Large intestine (tissue), 3 donors: Measurements from ENCODE around the gene LSM6. TPM values are rescaled to one million over a fixed set of nuclear protein-coding genes. Genes with fewer than 3 reads are reported as not detected.

Experiments
- DNase-seq, 2 donors: peaks; one replicate each; pipeline versions ENCODE4 v3.0.0 to v3.0.0-alpha.2; 2013
- H3K27ac ChIP-seq: one replicate; pipeline ENCODE4 v1.5.1; 2013; ENCODE audit warnings: low read length
- H3K27me3 ChIP-seq: 2 replicates; pipeline ENCODE4 v1.6.1; 2013; ENCODE audit warnings: low read length; ENCODE audit not compliant: control insufficient read depth, insufficient read depth
- H3K36me3 ChIP-seq: 2 replicates; pipeline ENCODE4 v1.6.1; 2013; ENCODE audit warnings: low read length; ENCODE audit not compliant: control insufficient read depth, insufficient read depth
- H3K4me1 ChIP-seq: one replicate; pipeline ENCODE4 v1.6.1; 2013; ENCODE audit warnings: low read length; ENCODE audit not compliant: control insufficient read depth, insufficient read depth
- H3K4me3 ChIP-seq: one replicate; pipeline ENCODE4 v1.5.1; 2013; ENCODE audit warnings: low read length
- H3K9me3 ChIP-seq: one replicate; pipeline ENCODE4 v1.6.1; 2013; ENCODE audit warnings: mild to moderate bottlenecking, low read depth, low read length, moderate library complexity; ENCODE audit not compliant: control insufficient read depth
- WGBS: methylation state at CpG from one replicate; pipeline ENCODE4 v1.1.5; 2013; ENCODE audit warnings: low lambda C conversion rate; ENCODE audit not compliant: insufficient coverage; 5-methylcytosine and 5-hydroxymethylcytosine counted together
- polyA plus RNA-seq: library from polyadenylated mRNA; unstranded; fragments of 120-200 nt; gene quantifications from one replicate; pipeline ENCODE4 v1.2.1, GENCODE V29; 2013

Gene LSM6
- polyA plus RNA-seq, 1 donor: 76.4 TPM

- Histone ChIP-seq H3K4me1 (no peaks in the 10 kb centered on the region), H3K36me3 (peaks cover 29% of the 10 kb centered on the region), H3K27me3 (no peaks in the 10 kb centered on the region), H3K4me3 (no peak overlapping the region), H3K27ac (no peak overlapping the region), H3K9me3 (no peaks in the 10 kb centered on the region)
- DNase-seq: no peak
- WGBS: 100% methylated on average over 3 of the region's 3 CpGs
Measured at GRCh38 chr4:146182443-146182842, 6.9 kb downstream of the LSM6 start.

DNA sequence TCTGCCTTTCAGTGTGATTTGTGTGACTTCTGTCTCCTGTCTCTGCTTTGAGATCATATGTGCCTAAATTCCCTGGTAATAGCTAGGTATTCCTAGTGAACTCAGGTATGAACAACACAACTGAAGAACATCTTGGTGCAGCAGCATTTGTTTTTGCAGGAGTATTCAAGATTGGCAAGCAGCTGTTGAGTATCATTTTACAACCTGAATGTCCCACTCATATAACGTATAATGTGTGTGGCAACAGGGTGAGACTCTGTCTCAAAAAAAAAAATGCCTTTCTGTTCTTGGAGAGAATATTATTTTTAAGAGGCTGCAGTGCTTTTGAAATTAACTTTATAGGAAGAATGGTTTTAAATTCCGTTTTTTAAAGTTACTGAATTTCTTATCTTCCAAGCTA is 7.7 kb downstream of the LSM6 start:
- Histone ChIP-seq H3K36me3 (peaks cover 34% of the 10 kb centered on the region), H3K27me3 (no peaks in the 10 kb centered on the region), H3K4me1 (no peaks in the 10 kb centered on the region), H3K4me3 (no peak overlapping the region), H3K9me3 (no peaks in the 10 kb centered on the region), H3K27ac (no peak overlapping the region)
- 100% methylated on average over 1 of the region's 2 CpGs for WGBS
- DNase-seq: no peak

DNA sequence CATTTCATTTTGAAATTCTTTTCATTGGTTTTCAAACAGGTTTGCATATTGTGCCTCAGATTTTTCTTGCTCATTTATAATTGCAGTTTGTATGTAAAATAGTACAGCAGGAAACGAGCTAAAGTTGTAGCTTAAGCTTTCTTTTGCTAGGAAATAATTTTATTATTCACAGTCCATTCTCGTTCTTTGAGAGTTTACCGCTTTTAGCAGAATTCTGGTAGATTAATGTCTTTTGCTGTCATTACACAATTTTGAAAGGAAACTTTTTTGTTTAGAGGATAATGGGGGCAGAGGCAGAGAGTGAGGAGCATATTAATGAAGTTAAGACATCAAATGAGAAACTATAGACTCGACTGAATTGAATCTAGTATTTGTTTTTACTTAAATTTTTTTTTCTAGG is 10.5 kb downstream of the LSM6 start:
- DNase-seq: no peak
- H3K27me3 ChIP-seq: no peaks in the 10 kb centered on the region
- H3K9me3 ChIP-seq: no peaks in the 10 kb centered on the region
- peaks cover 46% of the 10 kb centered on the region for H3K36me3 ChIP-seq
- no peaks in the 10 kb centered on the region for H3K4me1 ChIP-seq
- WGBS: 94% methylated on average over 3 of the region's 4 CpGs
- H3K27ac ChIP-seq: no peak overlapping the region
- H3K4me3 ChIP-seq: no peak overlapping the region

DNA sequence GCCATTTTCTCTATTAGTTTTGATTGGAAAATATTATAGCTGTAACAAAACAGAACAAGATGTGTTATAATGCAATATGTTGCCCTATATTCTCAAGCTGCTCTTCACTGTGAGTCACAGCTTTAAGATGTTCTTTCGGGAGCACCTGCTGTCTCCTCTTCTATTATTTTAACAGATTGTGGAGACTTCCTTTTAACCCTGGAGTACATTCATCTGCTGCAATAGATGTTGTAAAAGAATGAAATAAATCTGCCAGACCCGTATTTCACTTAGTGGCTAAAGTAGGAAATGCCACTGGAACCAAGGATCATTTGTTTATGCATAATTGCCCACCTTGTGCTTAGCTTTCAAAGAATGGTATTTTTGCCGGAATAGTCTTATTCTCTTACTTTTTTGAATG is 11.1 kb downstream of the LSM6 start:
- H3K36me3 ChIP-seq: peaks cover 47% of the 10 kb centered on the region

DNA sequence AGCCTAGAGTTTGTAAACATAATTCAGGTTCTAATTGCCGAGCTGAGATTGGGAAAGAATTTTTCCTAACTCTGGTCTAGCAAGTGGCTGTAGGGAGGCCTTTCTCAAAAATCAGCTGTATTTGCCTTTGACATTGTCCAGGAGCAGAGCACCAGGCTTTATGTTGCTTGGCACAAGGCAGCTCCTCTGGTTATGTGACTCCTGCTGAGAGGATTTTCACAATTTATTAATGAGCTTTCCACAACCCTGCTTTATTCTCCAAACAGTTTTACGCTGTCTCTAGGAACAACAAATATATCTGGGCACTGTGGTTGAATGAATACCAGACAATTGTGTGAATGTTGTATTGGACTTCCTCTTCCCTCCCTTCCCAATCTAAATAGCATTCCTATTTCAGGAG is 14.9 kb downstream of the LSM6 start:
- Histone ChIP-seq H3K27ac (no peak overlapping the region), H3K9me3 (no peaks in the 10 kb centered on the region), H3K27me3 (no peaks in the 10 kb centered on the region), H3K36me3 (peaks cover 33% of the 10 kb centered on the region), H3K4me3 (no peak overlapping the region), H3K4me1 (peaks cover 12% of the 10 kb centered on the region)
- no peak for DNase-seq
- no CpG with 5 or more reads among the region's 2 CpGs for WGBS

More for the DNA sequence above, 11.1 kb downstream of the LSM6 start:
- no peaks in the 10 kb centered on the region for H3K9me3 ChIP-seq
- H3K4me1 ChIP-seq: peaks cover 4% of the 10 kb centered on the region
- H3K4me3 ChIP-seq: no peak overlapping the region
- H3K27ac ChIP-seq: no peak overlapping the region
- DNase-seq: no peak
- H3K27me3 ChIP-seq: no peaks in the 10 kb centered on the region
- WGBS: 73% methylated on average over 2 of the region's 3 CpGs

DNA sequence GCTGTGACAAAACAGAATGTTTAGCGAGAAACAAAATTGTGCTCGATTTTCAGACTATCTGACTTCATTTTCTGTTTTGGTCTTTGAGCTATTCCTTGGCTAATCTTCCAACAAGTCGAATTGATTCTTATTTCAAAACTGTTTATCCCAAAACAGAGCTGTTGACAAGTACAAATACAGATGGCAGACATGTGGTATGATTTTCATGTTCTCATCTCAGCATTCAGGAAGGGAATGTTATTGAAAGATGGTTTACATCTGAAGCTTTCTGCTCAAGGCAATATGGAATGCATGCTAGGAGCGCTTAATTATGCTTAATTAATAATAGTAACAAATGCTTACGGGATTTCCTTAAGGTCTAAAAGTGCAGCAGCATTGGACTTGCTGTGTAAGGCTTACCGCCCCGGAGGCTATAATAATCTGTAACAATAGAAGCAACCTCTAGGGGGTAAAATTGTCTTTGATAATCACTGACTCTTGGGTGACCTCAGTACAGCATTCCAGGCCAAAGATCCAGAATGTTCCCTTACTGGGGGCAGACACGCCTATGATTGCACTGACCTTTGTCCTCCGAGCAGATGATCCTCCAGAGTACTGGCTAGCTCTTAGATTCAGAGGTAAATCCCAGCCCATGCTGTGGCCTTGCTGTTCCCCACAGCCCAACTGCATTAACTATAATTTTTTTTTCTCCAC is 16.4 kb downstream of the LSM6 start:
- no peaks in the 10 kb centered on the region for H3K27me3 ChIP-seq
- WGBS: no CpG with 5 or more reads among the region's 9 CpGs
- no peak overlapping the region for H3K4me3 ChIP-seq
- peaks cover 24% of the 10 kb centered on the region for H3K36me3 ChIP-seq
- peaks cover 12% of the 10 kb centered on the region for H3K4me1 ChIP-seq
- peak; percentile 87 to 92 for DNase-seq
- H3K27ac ChIP-seq: peak overlapping the region; percentile 12
- H3K9me3 ChIP-seq: no peaks in the 10 kb centered on the region

DNA sequence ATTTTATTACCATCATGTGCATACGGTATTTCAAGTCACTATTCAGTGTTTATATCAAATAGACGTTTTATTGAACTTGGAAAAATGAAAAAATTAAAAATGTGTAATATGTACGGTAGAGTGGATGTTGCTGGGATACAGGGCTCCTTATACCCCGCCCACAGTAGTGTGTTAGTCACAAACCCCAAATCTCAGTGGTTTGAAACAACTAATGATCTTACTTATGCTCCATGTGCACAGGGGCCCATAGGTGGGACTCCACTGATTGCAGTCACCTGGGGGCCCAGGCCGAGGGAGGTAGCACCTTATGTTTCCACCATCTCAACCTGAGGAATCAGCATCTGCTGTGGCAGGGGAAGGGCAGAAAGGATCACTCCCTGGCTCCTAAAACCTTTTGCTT is 18.1 kb downstream of the LSM6 start:
- no peak for DNase-seq
- no CpG with 5 or more reads among the region's 5 CpGs for WGBS
- no peaks in the 10 kb centered on the region for H3K27me3 ChIP-seq
- H3K27ac ChIP-seq: no peak overlapping the region
- H3K36me3 ChIP-seq: peaks cover 12% of the 10 kb centered on the region
- H3K4me1 ChIP-seq: peaks cover 12% of the 10 kb centered on the region
- H3K9me3 ChIP-seq: no peaks in the 10 kb centered on the region
- no peak overlapping the region for H3K4me3 ChIP-seq

GRCh38 chr4:146194212-146194611 is 18.7 kb downstream of the LSM6 start:
- DNase-seq: no peak
- peaks cover 12% of the 10 kb centered on the region for H3K36me3 ChIP-seq
- no peaks in the 10 kb centered on the region for H3K9me3 ChIP-seq
- no peaks in the 10 kb centered on the region for H3K27me3 ChIP-seq
- no peak overlapping the region for H3K27ac ChIP-seq
- no peak overlapping the region for H3K4me3 ChIP-seq
- H3K4me1 ChIP-seq: peaks cover 12% of the 10 kb centered on the region

DNA sequence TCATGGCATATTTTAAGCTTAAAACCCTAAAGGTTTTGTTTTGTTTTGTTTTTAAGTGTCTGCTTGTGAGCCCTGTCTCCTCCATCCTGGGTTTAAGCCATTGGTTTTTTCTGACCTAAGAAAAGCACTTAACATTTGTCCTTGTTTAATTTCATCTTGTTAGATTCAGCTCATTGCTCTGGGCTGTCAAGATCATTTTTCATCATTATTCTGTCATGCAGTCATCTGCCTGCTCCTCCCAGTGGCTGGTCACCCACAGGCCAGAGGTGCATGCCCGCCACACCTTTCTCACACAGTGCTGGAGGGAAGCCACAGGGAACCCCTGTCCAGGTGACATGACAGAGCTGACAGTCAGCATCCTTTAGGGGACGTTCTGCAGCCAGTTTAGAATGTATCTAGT is 27.1 kb downstream of the LSM6 start:
- Histone ChIP-seq H3K4me1 (no peaks in the 10 kb centered on the region), H3K9me3 (no peaks in the 10 kb centered on the region), H3K27ac (no peak overlapping the region), H3K36me3 (no peaks in the 10 kb centered on the region), H3K4me3 (no peak overlapping the region), H3K27me3 (no peaks in the 10 kb centered on the region)
- no peak for DNase-seq
- no CpG with 5 or more reads among the region's 2 CpGs for WGBS

DNA sequence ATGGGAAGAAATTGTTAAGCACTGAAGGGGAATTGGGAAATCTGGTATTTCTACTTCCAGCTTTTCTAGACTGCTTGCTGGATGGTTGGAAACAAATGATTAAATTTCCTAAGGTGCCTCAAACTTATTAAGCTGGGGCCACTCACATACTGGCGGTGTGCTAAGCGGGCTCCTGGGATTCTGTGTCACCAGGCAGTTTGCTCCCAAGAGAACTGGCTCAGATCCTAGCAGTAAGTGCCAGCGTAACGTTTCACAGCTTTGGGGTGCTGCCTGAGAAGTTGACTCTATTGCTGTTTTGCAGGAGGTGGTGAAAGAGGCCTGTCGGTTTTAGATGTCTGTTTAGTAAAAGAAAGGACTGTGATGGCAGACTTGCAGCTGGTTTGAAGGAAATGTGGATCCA is 31.9 kb downstream of the LSM6 start:
- no CpG with 5 or more reads among the region's 5 CpGs for WGBS
- no peak for DNase-seq

DNA sequence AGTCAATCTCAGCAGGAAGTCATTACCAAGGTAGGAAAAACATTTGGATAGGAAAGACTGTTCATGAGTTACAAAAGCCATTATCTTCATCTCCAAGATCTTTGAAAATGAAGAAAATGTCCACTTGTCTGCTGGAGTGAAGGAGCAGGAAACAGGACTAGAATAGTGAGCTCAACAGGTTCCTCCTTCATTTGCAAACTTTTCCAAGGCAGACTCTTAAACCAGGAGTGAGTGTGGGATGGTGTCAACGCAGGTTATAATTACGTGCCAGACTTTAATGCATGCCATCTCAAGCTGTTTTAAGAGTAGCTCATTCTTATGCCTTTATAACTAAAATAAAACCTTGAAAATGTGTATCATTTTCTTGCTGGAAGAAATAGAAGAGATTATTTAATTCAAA is 35.4 kb downstream of the LSM6 start:
- H3K4me1 ChIP-seq: no peaks in the 10 kb centered on the region
- WGBS: no CpG with 5 or more reads among the region's 2 CpGs
- DNase-seq: no peak
- H3K4me3 ChIP-seq: no peak overlapping the region
- H3K27ac ChIP-seq: no peak overlapping the region
- no peaks in the 10 kb centered on the region for H3K9me3 ChIP-seq
- H3K27me3 ChIP-seq: no peaks in the 10 kb centered on the region
- H3K36me3 ChIP-seq: no peaks in the 10 kb centered on the region

More for the DNA sequence above, 31.9 kb downstream of the LSM6 start:
- Histone ChIP-seq H3K36me3 (no peaks in the 10 kb centered on the region), H3K4me1 (no peaks in the 10 kb centered on the region), H3K27ac (no peak overlapping the region), H3K9me3 (no peaks in the 10 kb centered on the region), H3K4me3 (no peak overlapping the region), H3K27me3 (no peaks in the 10 kb centered on the region)
